OCI-LY3 (cell line): ENCODE results near the gene ABCB6.

Source experiments
- CTCF ChIP-seq: fragments of 200-600, 300-600 bp; sonication (generic); IDR thresholded peaks from 2 replicates; pipeline ENCODE4 v1.5.1; 2014; ENCODE audit warnings: antibody characterized with exemption, low read length, low read depth
- EZH2phosphoT487 ChIP-seq: fragments of 200-600 bp; shearing (Covaris generic); IDR thresholded peaks from 2 replicates; pipeline ENCODE4 v1.6.1; 2018; ENCODE audit warnings: antibody characterized with exemption, mixed run types, low read depth

- no peak for TF ChIP-seq CTCF
- no peak for TF ChIP-seq EZH2phosphoT487
These were observed 14.2 kb downstream of the ABCB6 start for GRCh38 chr2:219204425-219205164.
